Subcutaneous adipose tissue (tissue), 4 donors: Measurements from ENCODE around the gene KYNU. TPM values are rescaled to one million over a fixed set of nuclear protein-coding genes. Genes with fewer than 3 reads are reported as not detected.

Experiments
- CTCF ChIP-seq: fragments of 450-650 bp; IDR thresholded peaks from one replicate; pipeline ENCODE4 v1.5.1; 2016; ENCODE audit warnings: low read depth, mild to moderate bottlenecking, control low read depth, antibody characterized with exemption, moderate library complexity
- total RNA-seq, 4 donors: library from RNA; depleted of rRNA; stranded (reverse); fragments of >200 nt; gene quantifications; one replicate each; pipeline ENCODE4 v1.1.0, GENCODE V29; 2016

The KYNU gene
- total RNA-seq, 4 donors from 2014 or later, result 3.4 to 38.9 (median 10.5) TPM

GRCh38 chr2:143070704-143071103 is 193.2 kb downstream of the KYNU start:
- no peak for TF ChIP-seq CTCF

GRCh38 chr2:143071185-143071876 is 193.9 kb downstream of the KYNU start:
- TF ChIP-seq CTCF, result no peak

- no peak for TF ChIP-seq CTCF
Measured at GRCh38 chr2:143075711-143076110, 198.2 kb downstream of the KYNU start.

DNA sequence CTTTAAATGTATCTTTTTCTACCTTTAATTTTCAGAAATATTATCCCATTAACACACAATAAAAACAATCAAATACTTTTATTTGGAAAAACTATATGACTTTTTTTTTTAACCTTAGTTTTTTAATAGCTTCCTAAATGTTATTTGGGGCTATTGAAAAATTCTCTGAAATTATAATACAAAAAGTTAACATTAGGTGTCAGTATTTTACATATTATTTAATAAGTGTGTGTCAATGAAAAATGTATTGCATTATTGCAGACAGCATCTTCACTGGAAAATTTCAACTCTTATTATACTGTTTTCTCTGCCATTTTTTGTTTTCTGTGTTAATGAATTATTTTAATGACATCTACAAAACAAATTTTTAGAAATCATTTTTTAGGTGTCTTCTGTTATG is 200.6 kb downstream of the KYNU start:
- no peak for TF ChIP-seq CTCF

GRCh38 chr2:143081616-143082015 is 204.2 kb downstream of the KYNU start:
- no peak for TF ChIP-seq CTCF

- TF ChIP-seq CTCF, result no peak
Measured at GRCh38 chr2:143083636-143084035, 206.2 kb downstream of the KYNU start.

DNA sequence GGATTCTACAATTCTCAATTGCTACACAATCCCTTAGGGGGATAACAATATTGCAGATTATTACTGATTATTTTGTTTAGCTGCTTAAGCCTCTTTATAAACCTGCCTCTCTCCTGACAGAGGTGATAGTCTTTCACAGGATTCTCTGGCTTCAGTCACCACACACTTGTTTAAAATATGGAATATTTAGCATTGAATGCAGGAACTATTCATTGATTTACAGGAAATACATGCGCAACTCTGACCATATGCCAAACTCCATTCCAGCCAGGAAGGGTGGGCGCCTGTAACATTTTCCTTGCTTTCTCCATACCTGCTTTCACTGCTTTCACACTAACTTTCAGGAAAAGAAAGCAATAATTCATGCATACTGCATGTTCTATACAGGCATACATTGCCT is 207.0 kb downstream of the KYNU start:
- no peak for TF ChIP-seq CTCF
